ENCODE results near the gene TUBB2A. TPM values are rescaled to one million over a fixed set of nuclear protein-coding genes. Genes with fewer than 3 reads are reported as not detected.
A peak's percentile ranks its signal among the peaks of the same experiment; 100 is the strongest.

TUBB2A gene
- total and polyA plus RNA-seq, 2 of the 13 experiments (the other 11 are each of a cell fraction or from before 2014, with no cell fraction given) = 35.3 to 106 TPM

DNA sequence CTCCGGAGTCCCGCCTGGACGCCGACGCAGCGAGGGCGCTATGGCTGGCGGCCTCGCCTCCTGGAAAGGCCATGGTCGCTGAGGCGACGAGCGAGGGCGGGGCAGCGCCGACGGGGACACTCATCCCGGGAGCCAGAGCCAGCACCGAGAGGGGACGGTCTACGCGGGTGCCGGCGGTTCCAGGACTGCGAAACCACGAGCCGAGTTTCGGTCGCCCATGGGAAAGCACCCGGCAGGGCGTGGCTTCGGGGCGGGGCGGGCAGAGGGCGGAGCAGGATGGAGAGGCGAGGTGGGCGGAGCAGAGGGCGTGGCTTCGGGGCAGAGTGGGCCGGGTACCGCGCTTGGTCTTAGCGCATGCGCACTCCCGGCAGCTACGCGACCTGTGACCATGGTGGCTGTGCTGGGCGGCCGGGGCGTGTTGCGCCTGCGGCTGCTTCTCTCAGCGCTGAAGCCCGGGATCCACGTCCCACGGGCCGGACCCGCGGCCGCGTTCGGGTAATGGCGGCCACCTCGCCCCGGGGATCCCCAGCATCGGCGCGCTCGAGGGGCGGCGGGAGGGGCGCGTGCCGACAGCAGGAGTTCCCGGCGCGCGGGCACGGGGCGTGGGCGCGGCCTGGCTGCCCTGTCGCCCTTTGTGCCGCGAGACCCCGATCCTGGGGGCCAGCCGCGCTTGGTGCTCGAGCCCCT is 38.8 kb downstream of the TUBB2A start, which contains the start of gene BPHL (continued):
- TF ChIP-seq, protein P1, sequence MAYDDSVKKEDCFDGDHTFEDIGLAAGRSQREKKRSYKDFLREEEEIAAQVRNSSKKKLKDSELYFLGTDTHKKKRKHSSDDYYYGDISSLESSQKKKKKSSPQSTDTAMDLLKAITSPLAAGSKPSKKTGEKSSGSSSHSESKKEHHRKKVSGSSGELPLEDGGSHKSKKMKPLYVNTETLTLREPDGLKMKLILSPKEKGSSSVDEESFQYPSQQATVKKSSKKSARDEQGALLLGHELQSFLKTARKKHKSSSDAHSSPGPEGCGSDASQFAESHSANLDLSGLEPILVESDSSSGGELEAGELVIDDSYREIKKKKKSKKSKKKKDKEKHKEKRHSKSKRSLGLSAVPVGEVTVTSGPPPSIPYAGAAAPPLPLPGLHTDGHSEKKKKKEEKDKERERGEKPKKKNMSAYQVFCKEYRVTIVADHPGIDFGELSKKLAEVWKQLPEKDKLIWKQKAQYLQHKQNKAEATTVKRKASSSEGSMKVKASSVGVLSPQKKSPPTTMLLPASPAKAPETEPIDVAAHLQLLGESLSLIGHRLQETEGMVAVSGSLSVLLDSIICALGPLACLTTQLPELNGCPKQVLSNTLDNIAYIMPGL (CRISPR knock-in tag; IDR thresholded peaks at IDR 0.05; ENCODE audit: borderline replicate concordance in 1 of 2, low read depth in 1 of 2) = peak; percentile 88 to 93
- TF ChIP-seq MXD4 (CRISPR knock-in tag; IDR thresholded peaks at IDR 0.05) (peak; percentile 94), RFX5 (IDR thresholded peaks at IDR 0.05; ENCODE audit: low read depth, low read length) (no peak), ZSCAN20 (CRISPR knock-in tag; IDR thresholded peaks at IDR 0.05; ENCODE audit: borderline replicate concordance) (0 out of 2 replicates have a peak, but pooled peaks have one; percentile 82), ZNF580 (CRISPR knock-in tag; IDR thresholded peaks at IDR 0.05; ENCODE audit: borderline replicate concordance, low read depth) (peak; percentile 97; the same call in 1 of the 2 replicates), ZNF652 (CRISPR knock-in tag; IDR thresholded peaks at IDR 0.05; ENCODE audit: borderline replicate concordance, low read depth) (peak; percentile 41; the same call in 1 of the 2 replicates), ZBTB1 (CRISPR knock-in tag; IDR thresholded peaks at IDR 0.05; ENCODE audit: borderline replicate concordance) (no peak), REXO4 (CRISPR knock-in tag; IDR thresholded peaks at IDR 0.05; ENCODE audit: borderline replicate concordance) (no peak), GZF1 (CRISPR knock-in tag; IDR thresholded peaks at IDR 0.05) (no peak; the same call in 1 of the 2 replicates), THAP11 (CRISPR knock-in tag; IDR thresholded peaks at IDR 0.05) (peak; percentile 68), RXRA (CRISPR knock-in tag; IDR thresholded peaks at IDR 0.05) (peak; percentile 85), MXD1 (CRISPR knock-in tag; IDR thresholded peaks at IDR 0.05) (peak; percentile 81), PHB2 (IDR thresholded peaks at IDR 0.05; ENCODE audit: partially characterized antibody) (no peak), TARDBP (CRISPR knock-in tag; IDR thresholded peaks at IDR 0.05) (no peak; the same call in 1 of the 2 replicates), ZNF335 (CRISPR knock-in tag; IDR thresholded peaks at IDR 0.05) (peak; percentile 79; the same call in 1 of the 2 replicates), ZFP82 (CRISPR knock-in tag; IDR thresholded peaks at IDR 0.05; ENCODE audit: borderline replicate concordance) (peak; percentile 87; the same call in 1 of the 2 replicates), HNF1B (CRISPR knock-in tag; IDR thresholded peaks at IDR 0.05) (peak; percentile 96), SMYD3 (CRISPR knock-in tag; IDR thresholded peaks at IDR 0.05) (peak; percentile 80; the same call in 1 of the 2 replicates), ZNF160 (CRISPR knock-in tag; IDR thresholded peaks at IDR 0.05) (no peak; the same call in none of the 2 replicates), NAIF1 (CRISPR knock-in tag; IDR thresholded peaks at IDR 0.05; ENCODE audit: borderline replicate concordance) (no peak)
- TF ChIP-seq, protein P2, sequence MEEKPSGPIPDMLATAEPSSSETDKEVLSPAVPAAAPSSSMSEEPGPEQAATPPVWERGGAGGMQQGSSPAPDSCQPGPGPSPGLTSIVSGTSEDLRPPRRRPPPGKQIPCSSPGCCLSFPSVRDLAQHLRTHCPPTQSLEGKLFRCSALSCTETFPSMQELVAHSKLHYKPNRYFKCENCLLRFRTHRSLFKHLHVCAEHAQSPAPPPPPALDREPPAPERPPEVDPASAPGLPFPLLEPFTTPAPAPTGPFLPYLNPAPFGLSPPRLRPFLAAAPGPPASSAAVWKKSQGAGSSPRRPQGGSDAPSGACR (CRISPR knock-in tag; IDR thresholded peaks at IDR 0.05) = peak; percentile 88; the same call in 1 of the 2 replicates
- TF ChIP-seq, protein P3, sequence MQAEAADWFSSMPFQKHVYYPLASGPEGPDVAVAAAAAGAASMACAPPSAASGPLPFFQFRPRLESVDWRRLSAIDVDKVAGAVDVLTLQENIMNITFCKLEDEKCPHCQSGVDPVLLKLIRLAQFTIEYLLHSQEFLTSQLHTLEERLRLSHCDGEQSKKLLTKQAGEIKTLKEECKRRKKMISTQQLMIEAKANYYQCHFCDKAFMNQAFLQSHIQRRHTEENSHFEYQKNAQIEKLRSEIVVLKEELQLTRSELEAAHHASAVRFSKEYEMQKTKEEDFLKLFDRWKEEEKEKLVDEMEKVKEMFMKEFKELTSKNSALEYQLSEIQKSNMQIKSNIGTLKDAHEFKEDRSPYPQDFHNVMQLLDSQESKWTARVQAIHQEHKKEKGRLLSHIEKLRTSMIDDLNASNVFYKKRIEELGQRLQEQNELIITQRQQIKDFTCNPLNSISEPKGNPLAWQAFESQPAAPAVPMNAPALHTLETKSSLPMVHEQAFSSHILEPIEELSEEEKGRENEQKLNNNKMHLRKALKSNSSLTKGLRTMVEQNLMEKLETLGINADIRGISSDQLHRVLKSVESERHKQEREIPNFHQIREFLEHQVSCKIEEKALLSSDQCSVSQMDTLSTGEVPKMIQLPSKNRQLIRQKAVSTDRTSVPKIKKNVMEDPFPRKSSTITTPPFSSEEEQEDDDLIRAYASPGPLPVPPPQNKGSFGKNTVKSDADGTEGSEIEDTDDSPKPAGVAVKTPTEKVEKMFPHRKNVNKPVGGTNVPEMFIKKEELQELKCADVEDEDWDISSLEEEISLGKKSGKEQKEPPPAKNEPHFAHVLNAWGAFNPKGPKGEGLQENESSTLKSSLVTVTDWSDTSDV (CRISPR knock-in tag; IDR thresholded peaks at IDR 0.05) = peak; percentile 98; the same call in 1 of the 2 replicates

All from HepG2 (cell line).